ENCODE results near the gene INSYN1.
A peak's percentile ranks its signal among the peaks of the same experiment; 100 is the strongest.

The INSYN1 gene

GRCh38 chr15:73748730-73749129, 4.4 kb downstream of the INSYN1 start:
- no peak overlapping the region for H3K23ac ChIP-seq (ENCODE audit: low read length)
- no peak overlapping the region for H2BK5ac ChIP-seq (ENCODE audit: low read depth, low read length, poor library complexity)
- H4K12ac ChIP-seq (ENCODE audit: low read depth, low read length), result no peak overlapping the region
- no peak overlapping the region for H3K9ac ChIP-seq (ENCODE audit: low read length)
- no peak overlapping the region for H2AK5ac ChIP-seq (ENCODE audit: low read length)
- no peak for DNase-seq
- H3K9me3 ChIP-seq (ENCODE audit: insufficient read depth, low read depth, low read length), result peaks cover 3% of the 10 kb centered on the region
- WGBS (ENCODE audit: extremely low coverage, insufficient coverage, insufficient read length), result no CpG with 5 or more reads among the region's 6 CpGs
- H3K79me1 ChIP-seq (ENCODE audit: low read length), result no peaks in the 10 kb centered on the region
- H2BK120ac ChIP-seq (ENCODE audit: insufficient read depth, low read length, poor library complexity), result no peak overlapping the region
- no peak overlapping the region for H3K27ac ChIP-seq (ENCODE audit: low read depth, low read length)
- no peak overlapping the region for H3K18ac ChIP-seq (ENCODE audit: low read length)
- H3K4me3 ChIP-seq (ENCODE audit: low read depth, low read length), result no peak overlapping the region
- no peaks in the 10 kb centered on the region for H3K79me2 ChIP-seq (ENCODE audit: control insufficient read depth, insufficient read depth, low read length, poor library complexity)
- peaks cover 13 to 16% of the 10 kb centered on the region in 2 experiments for H3K4me1 ChIP-seq (ENCODE audit: control insufficient read depth in 1 of 2, insufficient read depth in 2 of 2, low read length in 2 of 2)
- H3K27me3 ChIP-seq (ENCODE audit: insufficient read depth, low read length), result peaks cover 29% of the 10 kb centered on the region
- H3K14ac ChIP-seq (ENCODE audit: low read length), result no peak overlapping the region
- no peaks in the 10 kb centered on the region for H3K36me3 ChIP-seq (ENCODE audit: control insufficient read depth in 1 of 2, insufficient read depth in 2 of 2, low read length in 2 of 2)
- no peak overlapping the region for H2AFZ ChIP-seq (ENCODE audit: insufficient read depth, low read length, poor library complexity)
- H4K8ac ChIP-seq (ENCODE audit: low read depth, low read length), result no peak overlapping the region
- no peak overlapping the region for H3K4ac ChIP-seq (ENCODE audit: low read depth, low read length)
- no peak overlapping the region for H3K4me2 ChIP-seq (ENCODE audit: low read length)
- H2BK12ac ChIP-seq (ENCODE audit: low read length), result no peak overlapping the region
- H4K91ac ChIP-seq (ENCODE audit: low read depth, low read length), result no peak overlapping the region

DNA sequence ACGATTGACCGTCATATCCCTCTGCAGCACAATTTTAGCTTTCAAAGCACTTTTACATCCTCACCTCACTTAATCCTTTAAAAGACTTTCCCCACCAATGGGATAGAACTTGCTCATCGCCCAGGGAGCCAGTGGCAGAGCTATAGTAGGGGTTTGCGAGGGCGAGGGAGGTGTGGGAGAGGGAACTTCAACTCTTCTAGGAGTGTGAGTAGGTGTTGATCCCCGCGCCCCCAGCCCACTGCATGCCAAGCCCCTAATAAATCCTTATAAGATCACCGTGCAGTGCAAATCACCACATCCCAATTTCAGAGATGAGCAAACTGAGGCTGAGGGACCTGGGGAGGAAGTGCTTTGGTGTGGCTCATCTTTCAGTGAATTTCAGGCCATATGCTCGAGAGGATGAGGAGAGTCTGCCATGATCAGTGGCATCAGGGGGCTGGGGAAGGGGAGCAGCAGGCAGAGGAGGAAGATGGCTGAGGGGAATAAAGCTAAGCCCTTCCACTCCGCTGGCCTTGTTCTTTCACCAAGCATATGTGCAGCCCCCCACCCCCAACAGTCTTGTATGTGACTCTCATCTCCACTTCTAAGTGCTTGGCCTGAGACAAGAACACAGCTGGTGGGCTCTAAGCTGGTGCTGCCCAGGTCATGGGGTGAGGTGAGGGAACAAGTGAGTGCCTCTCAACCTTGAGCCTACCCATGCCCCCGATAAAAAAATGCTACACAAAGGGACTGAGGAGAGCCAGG, 5.1 kb downstream of the INSYN1 start:
- H2BK120ac ChIP-seq (ENCODE audit: insufficient read depth, low read length, poor library complexity), result no peak overlapping the region
- H3K27ac ChIP-seq (ENCODE audit: low read depth, low read length), result no peak overlapping the region
- no peaks in the 10 kb centered on the region for H3K36me3 ChIP-seq (ENCODE audit: control insufficient read depth in 1 of 2, insufficient read depth in 2 of 2, low read length in 2 of 2)
- H3K9ac ChIP-seq (ENCODE audit: low read length), result no peak overlapping the region
- no peak overlapping the region for H3K4ac ChIP-seq (ENCODE audit: low read depth, low read length)
- H3K27me3 ChIP-seq (ENCODE audit: insufficient read depth, low read length), result peaks cover 23% of the 10 kb centered on the region
- no peak overlapping the region for H2AK5ac ChIP-seq (ENCODE audit: low read length)
- no peak overlapping the region for H2BK5ac ChIP-seq (ENCODE audit: low read depth, low read length, poor library complexity)
- H3K79me1 ChIP-seq (ENCODE audit: low read length), result no peaks in the 10 kb centered on the region
- no peak overlapping the region for H3K23ac ChIP-seq (ENCODE audit: low read length)
- no peak overlapping the region for H2BK12ac ChIP-seq (ENCODE audit: low read length)
- no peak overlapping the region for H3K14ac ChIP-seq (ENCODE audit: low read length)
- no peak overlapping the region for H4K91ac ChIP-seq (ENCODE audit: low read depth, low read length)
- H4K12ac ChIP-seq (ENCODE audit: low read depth, low read length), result no peak overlapping the region
- no peak overlapping the region for H4K8ac ChIP-seq (ENCODE audit: low read depth, low read length)
- no peak for DNase-seq
- peaks cover 3% of the 10 kb centered on the region for H3K9me3 ChIP-seq (ENCODE audit: insufficient read depth, low read depth, low read length)
- H3K4me2 ChIP-seq (ENCODE audit: low read length), result no peak overlapping the region
- H3K4me1 ChIP-seq (ENCODE audit: control insufficient read depth in 1 of 2, insufficient read depth in 2 of 2, low read length in 2 of 2), result peaks cover 11 to 16% of the 10 kb centered on the region in 2 experiments
- H3K18ac ChIP-seq (ENCODE audit: low read length), result no peak overlapping the region
- H3K4me3 ChIP-seq (ENCODE audit: low read depth, low read length), result no peak overlapping the region
- no peak overlapping the region for H2AFZ ChIP-seq (ENCODE audit: insufficient read depth, low read length, poor library complexity)
- WGBS (ENCODE audit: extremely low coverage, insufficient coverage, insufficient read length), result no CpG with 5 or more reads among the region's 11 CpGs
- no peaks in the 10 kb centered on the region for H3K79me2 ChIP-seq (ENCODE audit: control insufficient read depth, insufficient read depth, low read length, poor library complexity)

DNA sequence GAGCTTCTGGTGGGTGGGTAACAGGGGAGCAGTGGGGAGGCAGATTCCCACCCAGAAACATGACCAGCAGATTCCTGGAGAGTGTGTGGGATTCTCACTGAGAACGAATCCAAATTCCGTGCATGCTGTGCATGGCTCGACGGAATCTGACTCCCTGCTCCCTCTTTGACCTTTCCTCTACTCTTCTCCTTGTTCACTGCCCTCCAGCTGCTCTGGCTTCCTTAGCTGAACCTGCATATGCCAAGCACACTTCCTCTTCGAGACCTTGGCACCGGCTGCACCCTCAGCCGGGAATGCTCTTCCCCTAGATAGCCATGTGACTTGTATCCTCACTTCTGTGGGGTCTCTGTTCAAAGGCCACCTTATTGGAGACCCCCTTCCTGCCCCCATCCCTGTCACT, 6.3 kb downstream of the INSYN1 start:
- peaks cover 8 to 15% of the 10 kb centered on the region in 2 experiments for H3K4me1 ChIP-seq (ENCODE audit: control insufficient read depth in 1 of 2, insufficient read depth in 2 of 2, low read length in 2 of 2)
- H3K18ac ChIP-seq (ENCODE audit: low read length), result no peak overlapping the region
- no peaks in the 10 kb centered on the region for H3K79me1 ChIP-seq (ENCODE audit: low read length)
- peaks cover 3% of the 10 kb centered on the region for H3K9me3 ChIP-seq (ENCODE audit: insufficient read depth, low read depth, low read length)
- no peak overlapping the region for H2BK120ac ChIP-seq (ENCODE audit: insufficient read depth, low read length, poor library complexity)
- H3K23ac ChIP-seq (ENCODE audit: low read length), result no peak overlapping the region
- H3K79me2 ChIP-seq (ENCODE audit: control insufficient read depth, insufficient read depth, low read length, poor library complexity), result no peaks in the 10 kb centered on the region
- H3K14ac ChIP-seq (ENCODE audit: low read length), result no peak overlapping the region
- H2AK5ac ChIP-seq (ENCODE audit: low read length), result no peak overlapping the region
- no peak overlapping the region for H3K27ac ChIP-seq (ENCODE audit: low read depth, low read length)
- H3K4ac ChIP-seq (ENCODE audit: low read depth, low read length), result no peak overlapping the region
- H4K8ac ChIP-seq (ENCODE audit: low read depth, low read length), result no peak overlapping the region
- no CpG with 5 or more reads among the region's 7 CpGs for WGBS (ENCODE audit: extremely low coverage, insufficient coverage, insufficient read length)
- no peak overlapping the region for H3K4me3 ChIP-seq (ENCODE audit: low read depth, low read length)
- peaks cover 15% of the 10 kb centered on the region for H3K27me3 ChIP-seq (ENCODE audit: insufficient read depth, low read length)
- no peak overlapping the region for H2BK5ac ChIP-seq (ENCODE audit: low read depth, low read length, poor library complexity)
- no peaks in the 10 kb centered on the region for H3K36me3 ChIP-seq (ENCODE audit: control insufficient read depth in 1 of 2, insufficient read depth in 2 of 2, low read length in 2 of 2)
- DNase-seq, result peak; percentile 61 to 85
- H4K91ac ChIP-seq (ENCODE audit: low read depth, low read length), result no peak overlapping the region
- H3K4me2 ChIP-seq (ENCODE audit: low read length), result no peak overlapping the region
- no peak overlapping the region for H3K9ac ChIP-seq (ENCODE audit: low read length)
- H2BK12ac ChIP-seq (ENCODE audit: low read length), result no peak overlapping the region
- H2AFZ ChIP-seq (ENCODE audit: insufficient read depth, low read length, poor library complexity), result no peak overlapping the region
- no peak overlapping the region for H4K12ac ChIP-seq (ENCODE audit: low read depth, low read length)

- WGBS (ENCODE audit: extremely low coverage, insufficient coverage, insufficient read length), result no CpG with 5 or more reads among the region's 8 CpGs
- peaks cover 10% of the 10 kb centered on the region for H3K27me3 ChIP-seq (ENCODE audit: insufficient read depth, low read length)
These were observed 6.9 kb downstream of the INSYN1 start for GRCh38 chr15:73746261-73746660.

More at GRCh38 chr15:73746261-73746660, 6.9 kb downstream of the INSYN1 start:
- Histone ChIP-seq H3K27ac (ENCODE audit: low read depth, low read length) (no peak overlapping the region), H4K8ac (ENCODE audit: low read depth, low read length) (no peak overlapping the region), H3K4me1 (ENCODE audit: control insufficient read depth in 1 of 2, insufficient read depth in 2 of 2, low read length in 2 of 2) (peaks cover 8 to 15% of the 10 kb centered on the region in 2 experiments), H3K79me2 (ENCODE audit: control insufficient read depth, insufficient read depth, low read length, poor library complexity) (no peaks in the 10 kb centered on the region), H2BK120ac (ENCODE audit: insufficient read depth, low read length, poor library complexity) (no peak overlapping the region), H3K9me3 (ENCODE audit: insufficient read depth, low read depth, low read length) (peaks cover 2% of the 10 kb centered on the region), H3K14ac (ENCODE audit: low read length) (no peak overlapping the region), H3K4me2 (ENCODE audit: low read length) (no peak overlapping the region), H3K79me1 (ENCODE audit: low read length) (no peaks in the 10 kb centered on the region), H2BK12ac (ENCODE audit: low read length) (no peak overlapping the region), H3K4me3 (ENCODE audit: low read depth, low read length) (no peak overlapping the region), H3K23ac (ENCODE audit: low read length) (no peak overlapping the region), H2BK5ac (ENCODE audit: low read depth, low read length, poor library complexity) (no peak overlapping the region), H2AFZ (ENCODE audit: insufficient read depth, low read length, poor library complexity) (no peak overlapping the region), H4K12ac (ENCODE audit: low read depth, low read length) (no peak overlapping the region), H3K9ac (ENCODE audit: low read length) (no peak overlapping the region), H4K91ac (ENCODE audit: low read depth, low read length) (no peak overlapping the region), H3K36me3 (ENCODE audit: control insufficient read depth in 1 of 2, insufficient read depth in 2 of 2, low read length in 2 of 2) (no peaks in the 10 kb centered on the region), H3K4ac (ENCODE audit: low read depth, low read length) (no peak overlapping the region), H2AK5ac (ENCODE audit: low read length) (no peak overlapping the region), H3K18ac (ENCODE audit: low read length) (no peak overlapping the region)
- peak in 1 of 2 donors; percentile 17 for DNase-seq
